WTC11 (cell line): Measurements from ENCODE around the gene WDR1. TPM values are rescaled to one million over a fixed set of nuclear protein-coding genes. Genes with fewer than 3 reads are reported as not detected.

Source experiments
- ATAC-seq: fragments of 200-7000 bp; cut with Tn5 transposase; 2 replicates; pipeline ENCODE4 v1.10.0; 2021; ENCODE audit warnings: mild to moderate bottlenecking, moderate library complexity
- CTCF ChIA-PET: fragments of 300-600 bp; sonication (Branson Sonifier 250); formaldehyde crosslinking; loops from one replicate; lab custom pipeline; 2021; ENCODE audit warnings: antibody characterized with exemption; lab: Charles Lee
- POLR2A ChIA-PET: fragments of 350-600 bp; sonication (Branson Sonifier 250); formaldehyde crosslinking; loops from one replicate; lab custom pipeline; 2021; ENCODE audit warnings: antibody characterized with exemption; lab: Charles Lee
- DNase-seq: peaks from one replicate; pipeline ENCODE4 v3.0.0; 2021; ENCODE audit warnings: low spot score
- H3K27ac Mint-ChIP-seq: 2 replicates; pipeline ENCODE4 v1.8.0; 2021; ENCODE audit warnings: mixed read lengths
- H3K27me3 Mint-ChIP-seq: 2 replicates; pipeline ENCODE4 v1.8.0; 2021; ENCODE audit warnings: low read depth, mild to moderate bottlenecking, moderate library complexity, mixed read lengths
- H3K36me3 Mint-ChIP-seq: 2 replicates; pipeline ENCODE4 v1.8.0; 2021; ENCODE audit warnings: mixed read lengths
- H3K4me1 Mint-ChIP-seq: 2 replicates; pipeline ENCODE4 v1.8.0; 2022; ENCODE audit warnings: mixed read lengths
- H3K4me3 Mint-ChIP-seq: 2 replicates; pipeline ENCODE4 v1.8.0; 2021; ENCODE audit warnings: mild to moderate bottlenecking, moderate library complexity, mixed read lengths
- H3K9me3 Mint-ChIP-seq: 2 replicates; pipeline ENCODE4 v1.8.0; 2021; ENCODE audit warnings: mixed read lengths
- ATF6 ChIP-seq: sonication (generic); formaldehyde crosslinking; IDR thresholded peaks from 2 replicates; pipeline ENCODE4 v1.8.1; 2023; ENCODE audit warnings: mild to moderate bottlenecking, missing genetic modification reagents
- ELF4 ChIP-seq: sonication (generic); formaldehyde crosslinking; IDR thresholded peaks from 2 replicates; pipeline ENCODE4 v1.8.1; 2022; ENCODE audit warnings: low read depth, mild to moderate bottlenecking, moderate library complexity, missing genetic modification reagents
- FOXP1 ChIP-seq: sonication (generic); formaldehyde crosslinking; IDR thresholded peaks from 2 replicates; pipeline ENCODE4 v1.8.0; 2022; ENCODE audit warnings: missing genetic modification reagents, mild to moderate bottlenecking, moderate library complexity, borderline replicate concordance
- GTF2I ChIP-seq: fragments of 250-450 bp; sonication (Bioruptor Pico); conservative IDR thresholded peaks from 2 replicates; pipeline ENCODE4 v1.4.0; 2021; ENCODE audit warnings: mild to moderate bottlenecking
- KAT7 ChIP-seq: sonication (generic); formaldehyde crosslinking; IDR thresholded peaks from 2 replicates; pipeline ENCODE4 v1.8.1; 2023; ENCODE audit warnings: missing genetic modification reagents, mild to moderate bottlenecking, borderline replicate concordance
- MXD4 ChIP-seq: fragments of 250-450 bp; sonication (Bioruptor Pico); IDR thresholded peaks from 2 replicates; pipeline ENCODE4 v1.8.0; 2021; ENCODE audit warnings: mild to moderate bottlenecking, moderate library complexity, borderline replicate concordance
- NFE2L1 ChIP-seq: sonication (generic); formaldehyde crosslinking; IDR thresholded peaks from 2 replicates; pipeline ENCODE4 v1.8.1; 2023; ENCODE audit warnings: missing genetic modification reagents
- PRRX2 ChIP-seq: fragments of 250-450 bp; sonication (Bioruptor Pico); IDR thresholded peaks from 2 replicates; pipeline ENCODE4 v1.8.0; 2021; ENCODE audit warnings: mild to moderate bottlenecking
- SOX15 ChIP-seq: fragments of 250-450 bp; sonication (Bioruptor Pico); IDR thresholded peaks from 2 replicates; pipeline ENCODE4 v1.9.0; 2021; ENCODE audit warnings: mild to moderate bottlenecking
- TEAD1 ChIP-seq: sonication (generic); formaldehyde crosslinking; IDR thresholded peaks from 2 replicates; pipeline ENCODE4 v1.8.0; 2022; ENCODE audit warnings: mild to moderate bottlenecking, missing genetic modification reagents
- ZNF138 ChIP-seq: sonication (generic); formaldehyde crosslinking; conservative IDR thresholded peaks from 2 replicates; pipeline ENCODE4 v1.8.1; 2022; ENCODE audit warnings: mild to moderate bottlenecking, moderate library complexity, missing genetic modification reagents
- ZNF219 ChIP-seq: sonication (generic); formaldehyde crosslinking; IDR thresholded peaks from 2 replicates; pipeline ENCODE4 v1.8.0; 2023; ENCODE audit warnings: missing genetic modification reagents, mild to moderate bottlenecking, borderline replicate concordance
- ZNF281 ChIP-seq: sonication (generic); formaldehyde crosslinking; IDR thresholded peaks from 2 replicates; pipeline ENCODE4 v1.8.0; 2023; ENCODE audit warnings: mild to moderate bottlenecking, missing genetic modification reagents
- total RNA-seq: library from RNA; stranded (reverse); gene quantifications from 3 replicates; pipeline ENCODE4 v1.2.3, GENCODE V29; 2021
- TF ChIP-seq, protein P1 (sequence below): fragments of 200-600 bp; IDR thresholded peaks from 2 replicates; pipeline ENCODE4 v1.8.0; 2022; ENCODE audit warnings: antibody characterized with exemption
- TF ChIP-seq, protein P2 (sequence below): sonication (generic); formaldehyde crosslinking; IDR thresholded peaks from 2 replicates; pipeline ENCODE4 v1.8.0; 2022; ENCODE audit warnings: missing genetic modification reagents
- TF ChIP-seq, protein P3 (sequence below): fragments of 250-450 bp; sonication (Bioruptor Pico); IDR thresholded peaks from 2 replicates; pipeline ENCODE4 v1.9.0; 2021; ENCODE audit warnings: mild to moderate bottlenecking
- TF ChIP-seq, protein P4 (sequence below): sonication (generic); formaldehyde crosslinking; IDR thresholded peaks from 2 replicates; pipeline ENCODE4 v1.8.0; 2022; ENCODE audit warnings: mild to moderate bottlenecking, missing genetic modification reagents
- TF ChIP-seq, protein P5 (sequence below): sonication (generic); formaldehyde crosslinking; IDR thresholded peaks from 2 replicates; pipeline ENCODE4 v1.8.1; 2023; ENCODE audit warnings: mild to moderate bottlenecking, missing genetic modification reagents

WDR1 gene
- total RNA-seq, 1 experiment from 2014 or later: 288 TPM

DNA sequence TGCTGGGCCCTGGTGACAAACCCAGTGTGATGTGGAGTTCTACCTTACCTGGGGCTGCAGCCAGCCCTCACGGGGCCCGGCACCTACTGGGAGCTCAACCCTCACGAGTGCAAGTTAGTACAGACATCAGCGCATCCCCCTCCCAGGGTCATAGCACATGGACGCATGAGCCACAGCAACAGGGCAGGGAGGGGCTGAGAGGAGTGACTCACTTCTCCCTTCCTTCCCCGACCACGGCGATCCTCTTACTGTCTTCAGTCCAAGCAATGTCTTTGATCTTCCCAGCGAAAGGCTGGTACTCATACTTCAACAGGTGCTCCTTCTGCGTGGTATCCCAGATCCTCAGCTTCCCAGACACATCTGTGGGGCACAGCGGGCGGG is 17.8 kb downstream of the WDR1 start (continued):
- TF ChIP-seq, protein P1, sequence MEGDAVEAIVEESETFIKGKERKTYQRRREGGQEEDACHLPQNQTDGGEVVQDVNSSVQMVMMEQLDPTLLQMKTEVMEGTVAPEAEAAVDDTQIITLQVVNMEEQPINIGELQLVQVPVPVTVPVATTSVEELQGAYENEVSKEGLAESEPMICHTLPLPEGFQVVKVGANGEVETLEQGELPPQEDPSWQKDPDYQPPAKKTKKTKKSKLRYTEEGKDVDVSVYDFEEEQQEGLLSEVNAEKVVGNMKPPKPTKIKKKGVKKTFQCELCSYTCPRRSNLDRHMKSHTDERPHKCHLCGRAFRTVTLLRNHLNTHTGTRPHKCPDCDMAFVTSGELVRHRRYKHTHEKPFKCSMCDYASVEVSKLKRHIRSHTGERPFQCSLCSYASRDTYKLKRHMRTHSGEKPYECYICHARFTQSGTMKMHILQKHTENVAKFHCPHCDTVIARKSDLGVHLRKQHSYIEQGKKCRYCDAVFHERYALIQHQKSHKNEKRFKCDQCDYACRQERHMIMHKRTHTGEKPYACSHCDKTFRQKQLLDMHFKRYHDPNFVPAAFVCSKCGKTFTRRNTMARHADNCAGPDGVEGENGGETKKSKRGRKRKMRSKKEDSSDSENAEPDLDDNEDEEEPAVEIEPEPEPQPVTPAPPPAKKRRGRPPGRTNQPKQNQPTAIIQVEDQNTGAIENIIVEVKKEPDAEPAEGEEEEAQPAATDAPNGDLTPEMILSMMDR: no peak

- Mint-ChIP-seq H3K9me3 (no peaks in the 10 kb centered on the region), H3K4me3 (no peak overlapping the region), H3K27ac (no peak overlapping the region), H3K27me3 (no peaks in the 10 kb centered on the region), H3K36me3 (peaks cover 74% of the 10 kb centered on the region), H3K4me1 (peaks cover 35% of the 10 kb centered on the region)
- ATAC-seq (no peak), DNase-seq (no peak)
- ChIA-PET POLR2A (interaction anchor here (0.9 kb wide), 1 partner anchor 8 kb away, joined by 3 read pairs; no protein-coding TSS in a partner anchor), CTCF (interaction anchor here (1.5 kb wide), 1 partner anchor 9 kb away, joined by 3 read pairs; no protein-coding TSS in a partner anchor)
- TF ChIP-seq KAT7 (CRISPR knock-in tag): no peak
- no peak for TF ChIP-seq FOXP1 (CRISPR knock-in tag)
- TF ChIP-seq ELF4 (CRISPR knock-in tag): no peak
- TF ChIP-seq, protein P2, sequence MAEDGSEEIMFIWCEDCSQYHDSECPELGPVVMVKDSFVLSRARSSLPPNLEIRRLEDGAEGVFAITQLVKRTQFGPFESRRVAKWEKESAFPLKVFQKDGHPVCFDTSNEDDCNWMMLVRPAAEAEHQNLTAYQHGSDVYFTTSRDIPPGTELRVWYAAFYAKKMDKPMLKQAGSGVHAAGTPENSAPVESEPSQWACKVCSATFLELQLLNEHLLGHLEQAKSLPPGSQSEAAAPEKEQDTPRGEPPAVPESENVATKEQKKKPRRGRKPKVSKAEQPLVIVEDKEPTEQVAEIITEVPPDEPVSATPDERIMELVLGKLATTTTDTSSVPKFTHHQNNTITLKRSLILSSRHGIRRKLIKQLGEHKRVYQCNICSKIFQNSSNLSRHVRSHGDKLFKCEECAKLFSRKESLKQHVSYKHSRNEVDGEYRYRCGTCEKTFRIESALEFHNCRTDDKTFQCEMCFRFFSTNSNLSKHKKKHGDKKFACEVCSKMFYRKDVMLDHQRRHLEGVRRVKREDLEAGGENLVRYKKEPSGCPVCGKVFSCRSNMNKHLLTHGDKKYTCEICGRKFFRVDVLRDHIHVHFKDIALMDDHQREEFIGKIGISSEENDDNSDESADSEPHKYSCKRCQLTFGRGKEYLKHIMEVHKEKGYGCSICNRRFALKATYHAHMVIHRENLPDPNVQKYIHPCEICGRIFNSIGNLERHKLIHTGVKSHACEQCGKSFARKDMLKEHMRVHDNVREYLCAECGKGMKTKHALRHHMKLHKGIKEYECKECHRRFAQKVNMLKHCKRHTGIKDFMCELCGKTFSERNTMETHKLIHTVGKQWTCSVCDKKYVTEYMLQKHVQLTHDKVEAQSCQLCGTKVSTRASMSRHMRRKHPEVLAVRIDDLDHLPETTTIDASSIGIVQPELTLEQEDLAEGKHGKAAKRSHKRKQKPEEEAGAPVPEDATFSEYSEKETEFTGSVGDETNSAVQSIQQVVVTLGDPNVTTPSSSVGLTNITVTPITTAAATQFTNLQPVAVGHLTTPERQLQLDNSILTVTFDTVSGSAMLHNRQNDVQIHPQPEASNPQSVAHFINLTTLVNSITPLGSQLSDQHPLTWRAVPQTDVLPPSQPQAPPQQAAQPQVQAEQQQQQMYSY (CRISPR knock-in tag): no peak
- TF ChIP-seq ZNF281 (CRISPR knock-in tag): no peak
- no peak for TF ChIP-seq GTF2I (CRISPR knock-in tag)
- no peak for TF ChIP-seq ZNF138 (CRISPR knock-in tag)
- TF ChIP-seq, protein P3, sequence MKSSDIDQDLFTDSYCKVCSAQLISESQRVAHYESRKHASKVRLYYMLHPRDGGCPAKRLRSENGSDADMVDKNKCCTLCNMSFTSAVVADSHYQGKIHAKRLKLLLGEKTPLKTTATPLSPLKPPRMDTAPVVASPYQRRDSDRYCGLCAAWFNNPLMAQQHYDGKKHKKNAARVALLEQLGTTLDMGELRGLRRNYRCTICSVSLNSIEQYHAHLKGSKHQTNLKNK (CRISPR knock-in tag): no peak
- TF ChIP-seq PRRX2 (CRISPR knock-in tag): no peak
- TF ChIP-seq TEAD1 (CRISPR knock-in tag): no peak
- TF ChIP-seq ZNF219 (CRISPR knock-in tag): no peak
- TF ChIP-seq SOX15 (CRISPR knock-in tag): no peak
- TF ChIP-seq, protein P4, sequence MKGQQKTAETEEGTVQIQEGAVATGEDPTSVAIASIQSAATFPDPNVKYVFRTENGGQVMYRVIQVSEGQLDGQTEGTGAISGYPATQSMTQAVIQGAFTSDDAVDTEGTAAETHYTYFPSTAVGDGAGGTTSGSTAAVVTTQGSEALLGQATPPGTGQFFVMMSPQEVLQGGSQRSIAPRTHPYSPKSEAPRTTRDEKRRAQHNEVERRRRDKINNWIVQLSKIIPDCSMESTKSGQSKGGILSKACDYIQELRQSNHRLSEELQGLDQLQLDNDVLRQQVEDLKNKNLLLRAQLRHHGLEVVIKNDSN (CRISPR knock-in tag): no peak
- TF ChIP-seq MXD4: no peak
- TF ChIP-seq NFE2L1 (CRISPR knock-in tag): no peak
- TF ChIP-seq, protein P5, sequence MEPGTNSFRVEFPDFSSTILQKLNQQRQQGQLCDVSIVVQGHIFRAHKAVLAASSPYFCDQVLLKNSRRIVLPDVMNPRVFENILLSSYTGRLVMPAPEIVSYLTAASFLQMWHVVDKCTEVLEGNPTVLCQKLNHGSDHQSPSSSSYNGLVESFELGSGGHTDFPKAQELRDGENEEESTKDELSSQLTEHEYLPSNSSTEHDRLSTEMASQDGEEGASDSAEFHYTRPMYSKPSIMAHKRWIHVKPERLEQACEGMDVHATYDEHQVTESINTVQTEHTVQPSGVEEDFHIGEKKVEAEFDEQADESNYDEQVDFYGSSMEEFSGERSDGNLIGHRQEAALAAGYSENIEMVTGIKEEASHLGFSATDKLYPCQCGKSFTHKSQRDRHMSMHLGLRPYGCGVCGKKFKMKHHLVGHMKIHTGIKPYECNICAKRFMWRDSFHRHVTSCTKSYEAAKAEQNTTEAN (CRISPR knock-in tag): no peak
- TF ChIP-seq ATF6 (CRISPR knock-in tag): no peak
Measured at GRCh38 chr4:10097906-10098779, 18.5 kb downstream of the WDR1 start.
